ENCODE data around the gene NXPE3.
"Not testable (repeated sequence)": the region's sequence is repeated elsewhere in the genome, so short reads cannot be mapped to it uniquely, and the experiment has no call there.

Gene NXPE3

GRCh38 chr3:101852983-101853840, 74.2 kb downstream of the NXPE3 start:
- DNase-seq (ENCODE audit: low spot score): no peak

- DNase-seq (ENCODE audit: low spot score): no peak
Observed at GRCh38 chr3:101853982-101854381, 75.0 kb downstream of the NXPE3 start.

DNA sequence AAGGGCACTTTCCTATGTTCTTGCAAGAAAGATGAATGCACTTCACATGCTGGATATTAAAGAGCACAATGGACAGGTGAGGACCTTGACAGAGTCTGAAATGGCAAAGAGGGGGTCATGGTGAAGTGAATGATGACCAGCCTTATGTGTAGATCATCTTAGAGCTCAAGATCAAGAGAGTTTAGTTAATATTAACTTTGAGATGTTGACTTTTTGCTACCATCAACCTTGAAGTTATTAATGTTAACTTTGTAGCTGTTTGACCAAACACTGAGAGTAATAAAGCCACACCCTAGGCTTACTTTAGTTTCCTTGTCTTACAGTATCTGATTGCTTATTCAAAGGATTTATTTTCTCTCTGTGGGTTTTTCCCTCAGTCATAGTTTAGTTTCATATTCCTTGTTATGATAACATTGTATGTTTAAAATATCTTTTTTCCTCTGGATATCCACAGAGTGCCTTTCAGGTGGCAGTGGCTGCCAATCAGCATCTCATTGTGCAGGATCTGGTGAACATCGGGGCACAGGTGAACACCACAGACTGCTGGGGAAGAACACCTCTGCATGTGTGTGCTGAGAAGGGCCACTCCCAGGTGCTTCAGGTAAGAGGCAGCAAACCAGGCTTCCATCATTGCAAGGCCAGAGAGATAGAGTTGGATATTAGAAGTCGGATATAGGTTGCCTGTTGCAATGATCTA, 75.7 kb downstream of the NXPE3 start:
- no peak for DNase-seq (ENCODE audit: low spot score)

- no peak for DNase-seq (ENCODE audit: low spot score)
Observed at GRCh38 chr3:101857301-101857741, 78.3 kb downstream of the NXPE3 start.

DNA sequence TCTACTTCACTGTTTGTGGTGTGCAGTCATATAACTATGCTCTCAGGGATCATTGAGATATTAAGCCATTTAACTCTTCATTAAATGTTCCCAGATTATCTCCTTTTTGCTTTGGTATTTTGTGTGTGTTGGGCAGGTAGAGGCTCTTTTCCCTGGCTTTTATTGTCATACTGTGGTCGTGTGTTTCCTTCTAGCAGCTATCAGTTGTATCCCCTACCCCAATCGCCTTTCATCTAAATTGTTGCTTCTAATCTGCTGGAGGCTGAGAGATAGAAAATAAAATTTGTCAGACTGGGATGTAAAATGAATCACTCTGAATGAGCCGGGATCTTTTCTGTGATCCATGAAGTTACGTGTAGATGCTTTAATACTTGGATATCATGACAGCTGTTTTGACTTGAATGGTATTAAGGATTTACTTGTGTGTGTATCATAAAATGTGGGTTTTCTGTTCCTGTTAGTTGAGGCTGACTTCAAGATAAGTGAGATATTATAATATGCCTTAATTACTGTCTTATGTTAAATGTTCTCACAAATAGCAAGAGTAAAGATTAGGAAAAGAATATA, 79.5 kb downstream of the NXPE3 start:
- DNase-seq (ENCODE audit: low spot score): no peak

GRCh38 chr3:101859882-101860448, 81.0 kb downstream of the NXPE3 start:
- DNase-seq (ENCODE audit: low spot score): no peak

- no peak for DNase-seq (ENCODE audit: low spot score)
Observed at GRCh38 chr3:101861212-101861788, 82.3 kb downstream of the NXPE3 start.

GRCh38 chr3:101861789-101862415, 82.9 kb downstream of the NXPE3 start:
- no peak for DNase-seq (ENCODE audit: low spot score)

- no peak for DNase-seq (ENCODE audit: low spot score)
Observed at GRCh38 chr3:101862416-101863165, 83.6 kb downstream of the NXPE3 start.

GRCh38 chr3:101864926-101865325, 85.9 kb downstream of the NXPE3 start:
- not testable (repeated sequence) for DNase-seq (ENCODE audit: low spot score)

- DNase-seq (ENCODE audit: low spot score): no peak
Observed at GRCh38 chr3:101865751-101866509, 86.9 kb downstream of the NXPE3 start.

GRCh38 chr3:101867511-101867910, 88.5 kb downstream of the NXPE3 start:
- no peak for DNase-seq (ENCODE audit: low spot score)

DNA sequence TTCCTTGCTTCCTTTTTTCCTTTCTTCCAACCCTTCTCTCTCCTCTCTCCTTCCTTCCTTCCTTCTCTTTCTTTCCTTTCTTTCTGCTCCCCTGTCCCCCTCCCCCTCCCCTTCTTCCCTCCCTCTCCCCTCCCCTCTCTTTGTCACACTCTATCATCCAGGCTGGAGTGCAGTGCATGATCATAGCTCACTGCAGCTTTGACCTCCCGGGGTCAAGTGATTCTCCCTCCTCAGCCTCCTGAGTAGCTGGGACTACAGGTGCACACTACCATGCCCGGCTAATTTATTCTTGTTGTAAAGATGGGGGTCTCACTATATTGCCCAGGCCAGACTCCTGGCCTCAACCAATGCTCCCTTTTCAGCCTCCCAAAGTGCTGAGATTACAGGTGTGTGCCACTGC, 89.0 kb downstream of the NXPE3 start:
- no peak for DNase-seq (ENCODE audit: low spot score)

GRCh38 chr3:101868534-101869464, 89.8 kb downstream of the NXPE3 start:
- DNase-seq (ENCODE audit: low spot score): no peak

GRCh38 chr3:101870138-101870537, 91.1 kb downstream of the NXPE3 start:
- no peak for DNase-seq (ENCODE audit: low spot score)

DNA sequence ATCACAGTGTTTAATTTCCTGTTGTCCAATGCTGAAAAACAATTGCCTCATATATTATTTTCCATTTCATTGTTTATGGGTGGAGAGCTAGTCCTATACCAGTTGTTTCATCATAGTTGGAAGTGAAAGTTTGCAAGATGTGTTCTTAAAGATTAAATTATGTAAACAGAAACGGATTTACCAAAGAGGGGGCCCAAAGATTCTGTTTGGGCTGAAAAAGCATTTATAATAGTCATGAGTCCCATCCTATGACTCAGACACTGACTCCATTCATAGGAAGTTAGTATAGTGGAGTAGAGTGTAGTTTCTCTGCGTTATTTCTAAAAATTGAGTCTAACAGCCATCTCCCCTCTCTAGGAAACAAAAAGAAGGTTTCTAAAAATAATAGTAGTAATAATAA, 94.6 kb downstream of the NXPE3 start:
- DNase-seq (ENCODE audit: low spot score): peak; percentile 54

GRCh38 chr3:101876142-101876541, 97.1 kb downstream of the NXPE3 start:
- no peak for DNase-seq (ENCODE audit: low spot score)
